Midbrain (tissue), 1 donor: Measurements from ENCODE around the gene UTF1.
"Not testable (repeated sequence)": the region's sequence is repeated elsewhere in the genome, so short reads cannot be mapped to it uniquely, and the experiment has no call there.

Source experiments
- DNase-seq: peaks from one replicate; lab custom pipeline; 2025; lab: John Stamatoyannopoulos, UW

Gene UTF1

DNA sequence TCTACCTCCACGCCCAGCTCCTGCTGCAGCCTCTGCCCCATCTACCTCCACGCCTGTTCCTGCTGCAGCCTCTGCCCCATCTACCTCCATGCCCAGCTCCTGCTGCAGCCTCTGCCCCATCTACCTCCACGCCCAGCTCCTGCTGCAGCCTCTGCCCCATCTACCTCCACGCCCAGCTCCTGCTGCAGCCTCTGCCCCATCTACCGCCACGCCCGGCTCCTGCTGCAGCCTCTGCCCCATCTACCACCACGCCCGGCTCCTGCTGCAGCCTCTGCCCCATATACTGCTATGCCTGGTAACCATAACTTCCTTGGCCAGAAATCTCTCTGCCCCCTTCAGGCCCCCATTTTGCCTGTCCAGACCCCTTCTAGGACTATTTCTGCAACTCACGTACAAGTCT is 35.0 kb downstream of the UTF1 start:
- not testable (repeated sequence) for DNase-seq

DNA sequence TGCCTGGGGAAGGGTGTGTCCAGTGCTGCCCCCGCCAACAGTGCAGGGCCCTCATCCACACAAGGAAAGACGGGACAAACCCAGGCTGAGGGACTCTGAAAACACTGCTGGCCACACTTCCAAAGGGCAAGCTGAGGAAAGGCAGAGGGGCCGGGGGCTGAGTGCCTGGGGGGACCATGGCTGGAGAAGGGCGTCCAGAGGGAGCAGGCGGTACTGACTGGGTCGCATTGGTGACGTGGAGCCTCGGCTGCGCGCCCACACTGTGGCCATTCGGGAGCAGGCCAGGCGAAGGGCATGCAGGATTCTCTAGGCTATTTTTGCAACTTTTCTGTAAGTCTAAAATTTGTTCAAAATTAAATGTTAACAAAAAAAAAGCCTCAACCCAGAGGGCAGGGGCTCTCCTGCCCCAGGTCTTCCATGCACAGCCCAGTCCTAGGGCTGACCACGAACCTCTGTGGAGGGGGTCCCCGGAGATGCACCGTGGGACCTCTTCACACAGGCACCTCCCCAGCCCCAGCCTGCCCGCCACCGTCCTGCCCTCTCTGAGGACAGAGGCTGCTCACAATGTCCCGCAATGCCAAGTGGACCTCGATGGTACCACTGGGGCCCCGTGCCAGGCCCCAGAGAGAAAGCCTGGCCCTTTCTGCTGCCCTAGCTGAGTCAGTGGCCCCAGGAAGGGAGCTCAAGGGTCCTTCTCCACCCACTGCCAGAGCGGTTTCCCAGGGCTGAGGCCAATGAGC is 36.2 kb downstream of the UTF1 start:
- DNase-seq = no peak

DNA sequence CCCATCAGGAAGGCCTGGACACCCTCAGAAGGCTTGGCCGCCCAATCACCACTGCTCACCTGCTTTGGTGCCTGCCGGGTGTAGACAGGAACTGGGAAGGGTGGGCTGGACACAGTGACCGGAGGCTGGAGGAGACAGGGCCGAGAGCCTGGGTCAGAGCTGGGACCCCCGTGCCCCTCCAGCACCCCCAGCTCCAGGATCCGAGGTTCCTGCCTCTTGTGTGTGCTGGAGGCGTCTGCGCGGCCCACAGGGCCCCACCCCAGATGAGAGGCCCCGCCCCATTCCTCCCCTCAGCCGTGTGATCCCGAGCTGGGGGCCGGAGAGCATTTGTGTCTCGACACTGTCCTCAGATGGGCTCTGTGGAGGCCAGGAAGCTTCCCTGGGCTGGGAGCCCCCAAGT is 37.3 kb downstream of the UTF1 start:
- DNase-seq = no peak

DNA sequence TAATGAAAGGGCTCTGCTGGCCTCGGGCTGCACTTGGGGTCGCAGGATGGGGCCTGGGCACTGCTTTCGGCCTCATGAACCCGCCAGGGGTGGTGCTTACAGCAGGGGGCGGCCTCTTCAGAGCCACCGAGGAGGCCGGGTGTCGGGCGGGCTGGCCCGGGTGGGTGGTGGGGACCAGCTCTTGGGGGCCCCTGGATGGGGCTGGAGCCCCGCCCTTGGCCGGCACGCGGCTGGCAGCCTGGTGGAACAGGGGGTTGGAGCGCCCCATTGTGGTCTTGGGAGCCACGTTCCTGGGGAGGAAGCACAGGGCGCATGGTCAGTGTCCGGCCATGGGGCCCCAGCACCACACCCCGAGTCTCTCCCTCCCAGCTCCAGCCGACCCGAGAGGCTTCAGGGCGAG is 37.8 kb downstream of the UTF1 start:
- DNase-seq = no peak

DNA sequence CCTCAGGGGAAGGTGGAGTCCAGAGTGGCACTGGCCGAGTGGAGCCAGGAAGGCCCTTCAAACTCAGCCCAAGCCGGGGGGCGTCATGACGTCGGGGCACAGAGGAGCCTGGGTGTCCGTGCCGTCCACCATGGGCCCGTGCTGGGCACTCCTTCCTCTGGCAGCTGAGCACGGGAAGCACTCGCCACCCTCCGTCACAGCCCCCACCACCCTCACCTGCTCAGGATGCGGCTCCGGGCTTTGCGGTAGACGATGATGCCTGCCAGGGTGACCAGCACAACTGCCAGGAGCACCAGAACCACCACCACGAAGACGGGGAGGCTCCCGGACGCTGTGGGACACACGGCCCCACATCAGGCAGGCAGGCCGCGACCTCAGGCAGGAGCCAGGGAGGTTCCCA is 38.5 kb downstream of the UTF1 start:
- DNase-seq = no peak

DNA sequence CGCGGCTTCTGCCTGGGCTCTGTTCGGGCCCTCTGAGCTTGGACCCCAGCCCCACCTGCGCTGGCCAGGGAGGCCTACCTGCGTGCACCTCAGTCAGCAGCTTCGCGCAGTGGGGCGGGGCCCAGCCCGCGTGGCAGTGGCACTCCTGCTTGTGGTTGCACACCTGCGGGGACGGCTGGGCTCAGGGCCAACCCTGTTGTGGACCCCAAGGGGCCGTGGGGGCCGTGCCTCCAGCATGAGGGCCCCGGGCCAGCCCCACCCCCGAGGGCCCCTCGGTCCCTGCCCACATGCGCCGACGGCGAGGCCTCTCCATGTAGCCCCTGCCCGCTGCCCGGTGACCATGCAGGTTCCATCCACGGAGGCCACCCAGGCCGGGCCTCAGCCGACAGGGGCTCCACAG is 39.4 kb downstream of the UTF1 start:
- DNase-seq = no peak

DNA sequence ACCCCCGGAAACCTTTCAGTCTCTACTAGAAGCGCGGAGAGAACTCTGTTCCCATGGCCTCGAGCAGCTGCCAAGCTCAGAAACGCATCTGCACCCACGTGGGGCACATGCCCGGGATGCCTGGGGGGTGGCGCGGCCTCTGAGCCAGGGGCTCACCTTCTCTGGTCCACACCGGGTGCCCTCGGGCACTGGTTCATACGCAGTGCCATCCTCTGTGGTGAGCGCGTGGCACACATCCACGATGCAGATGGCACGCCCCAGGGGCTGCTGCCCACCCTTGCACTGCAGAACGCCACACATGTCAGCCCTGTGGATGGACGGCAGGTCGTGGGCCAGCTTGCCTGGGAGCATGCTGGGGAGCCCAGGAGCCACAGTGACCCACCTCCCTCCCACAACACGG is 40.2 kb downstream of the UTF1 start:
- no peak for DNase-seq

DNA sequence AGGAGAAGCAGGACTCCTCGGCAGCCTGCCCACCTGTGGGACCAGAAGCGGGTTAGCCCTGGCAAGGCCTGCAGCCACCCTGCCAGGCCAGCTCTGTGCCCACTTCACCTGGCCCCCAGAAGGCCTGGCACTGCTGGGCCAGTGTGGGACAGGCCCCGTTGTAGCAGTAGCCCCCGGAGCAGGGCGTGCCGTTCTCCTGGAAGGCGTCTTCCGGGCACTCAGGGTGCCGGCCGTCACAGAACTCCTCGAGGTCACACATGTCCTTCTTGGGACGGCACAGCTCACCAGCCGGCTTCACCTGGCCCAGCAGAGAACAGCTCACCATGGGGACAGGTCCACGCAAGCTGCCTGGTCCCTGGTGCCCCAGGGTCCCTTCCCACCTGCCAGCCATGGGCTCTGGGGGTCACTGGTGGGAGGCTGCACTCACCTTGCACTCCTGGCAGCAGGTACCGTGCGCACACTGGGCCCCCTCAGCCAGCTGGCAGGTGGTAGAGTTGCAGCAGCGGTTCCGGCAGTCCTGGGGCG is 40.8 kb downstream of the UTF1 start:
- DNase-seq = no peak

DNA sequence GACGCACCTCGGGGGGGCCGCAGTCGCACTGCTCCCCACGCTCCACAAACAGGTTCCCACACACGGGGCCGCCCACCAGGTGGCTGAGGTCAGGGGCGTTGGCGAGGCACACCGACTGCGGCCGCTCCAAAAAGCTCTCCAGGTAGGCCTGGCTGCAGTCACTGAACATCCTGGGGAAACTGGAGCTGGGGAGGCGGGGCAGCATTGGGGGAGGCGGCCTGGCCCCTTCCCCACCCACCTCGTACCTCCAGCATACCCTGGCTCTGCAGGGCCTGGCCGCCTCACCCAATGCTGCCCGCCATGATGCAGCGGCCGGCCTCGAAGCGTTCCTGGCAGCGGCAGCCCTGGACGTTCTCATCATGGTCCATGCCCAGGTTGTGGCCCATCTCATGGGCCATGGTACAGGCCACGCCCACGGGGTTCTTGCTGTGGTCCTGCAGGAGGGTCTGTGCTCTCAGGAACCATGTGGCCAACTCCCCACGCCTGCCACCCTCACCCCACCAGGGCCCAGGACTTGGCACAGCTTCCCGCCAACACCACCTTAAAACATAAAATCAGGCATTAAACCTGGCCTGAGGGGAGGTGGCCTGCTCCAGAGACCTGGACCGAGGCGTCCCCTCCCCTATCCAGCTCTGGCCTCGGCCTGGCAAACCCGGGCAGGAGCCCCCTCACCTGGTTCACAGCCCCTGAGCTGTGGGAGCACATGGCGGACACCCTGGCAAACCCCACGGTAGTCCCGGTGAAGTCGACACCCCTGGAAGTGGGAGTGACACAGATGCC is 41.7 kb downstream of the UTF1 start:
- DNase-seq = no peak

DNA sequence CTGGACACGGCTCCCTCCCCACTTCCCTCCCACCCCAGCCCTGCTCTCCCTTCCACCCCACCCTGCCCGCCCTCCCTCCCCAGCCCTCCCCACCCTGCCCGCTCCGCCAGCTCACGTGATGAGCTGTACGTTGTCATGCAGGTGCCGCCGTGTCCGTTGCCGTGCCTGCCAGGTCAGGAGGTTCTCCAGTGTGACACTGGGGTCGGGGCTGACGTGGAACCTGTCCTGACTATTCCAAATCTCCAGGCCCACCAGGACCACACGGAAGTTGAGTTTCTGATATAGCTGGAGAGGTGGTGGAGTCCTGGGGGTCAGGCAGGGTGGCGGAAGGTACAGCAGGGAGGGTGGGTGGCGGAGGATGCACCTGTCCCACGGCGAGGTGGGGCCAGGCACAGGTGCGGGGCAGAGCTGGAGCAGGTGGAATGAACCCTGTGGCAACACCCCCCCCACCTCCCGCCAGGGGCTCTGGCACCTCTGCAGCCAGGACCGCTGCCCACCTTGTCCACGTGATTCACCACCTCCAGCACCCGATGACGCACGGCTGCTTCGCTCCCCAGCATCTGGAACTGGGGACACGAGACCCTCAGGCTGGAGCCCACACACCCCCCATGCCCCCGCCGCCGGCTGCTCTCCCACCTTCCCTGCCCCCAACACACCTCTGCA is 42.4 kb downstream of the UTF1 start:
- DNase-seq = no peak

DNA sequence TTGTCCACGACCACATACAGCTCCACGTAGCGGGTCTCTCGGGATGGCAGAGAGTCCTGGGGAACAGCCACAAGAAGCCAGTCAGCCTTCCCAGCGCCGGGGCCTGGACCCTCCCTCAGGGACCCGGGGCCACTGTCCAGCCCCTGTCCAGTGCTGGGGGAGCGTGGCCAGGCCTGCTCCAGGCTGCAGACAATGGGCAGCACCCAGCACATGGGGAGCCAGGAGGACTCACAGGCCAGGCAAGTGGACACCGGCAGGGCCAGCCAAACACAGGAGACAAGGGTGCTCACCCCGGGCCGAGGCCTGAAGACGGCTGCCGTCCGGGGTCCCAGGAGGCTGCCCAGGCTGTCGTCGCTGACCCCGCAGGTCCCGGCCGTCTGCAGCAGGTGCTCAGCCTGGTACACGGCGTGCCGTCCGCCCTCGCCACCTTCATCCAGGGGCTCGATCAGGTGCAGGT is 43.0 kb downstream of the UTF1 start:
- DNase-seq = no peak

DNA sequence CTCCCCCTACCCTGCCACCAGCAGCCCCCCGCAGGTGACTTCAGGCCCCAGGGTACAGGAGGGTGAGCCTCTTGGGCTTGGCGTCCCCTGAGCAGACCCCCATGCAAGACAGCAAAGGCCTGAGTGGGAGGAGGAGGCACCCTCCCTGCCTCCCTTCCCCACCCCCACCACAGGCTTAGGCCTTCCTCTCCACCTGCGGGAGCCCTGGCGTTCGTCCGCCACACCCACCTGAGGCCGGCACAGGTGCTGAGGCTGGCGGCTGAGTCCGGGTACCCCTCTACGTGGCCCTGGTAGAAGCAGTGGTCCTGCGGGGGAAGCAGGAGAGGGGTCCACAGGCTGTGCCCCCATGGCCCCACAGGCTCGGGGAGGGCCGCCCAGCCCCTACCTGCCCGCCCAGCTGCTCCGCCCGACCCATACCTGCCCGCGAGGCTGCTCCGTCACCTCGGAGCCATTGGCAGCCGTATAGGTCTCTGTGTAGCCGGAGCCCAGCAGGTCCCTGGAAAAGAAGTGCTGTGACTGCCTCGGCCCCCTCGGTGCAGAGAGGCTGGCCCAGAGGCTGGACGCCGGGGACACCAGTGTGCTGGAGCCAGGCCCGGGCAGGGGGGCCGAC is 43.6 kb downstream of the UTF1 start:
- DNase-seq = no peak

DNA sequence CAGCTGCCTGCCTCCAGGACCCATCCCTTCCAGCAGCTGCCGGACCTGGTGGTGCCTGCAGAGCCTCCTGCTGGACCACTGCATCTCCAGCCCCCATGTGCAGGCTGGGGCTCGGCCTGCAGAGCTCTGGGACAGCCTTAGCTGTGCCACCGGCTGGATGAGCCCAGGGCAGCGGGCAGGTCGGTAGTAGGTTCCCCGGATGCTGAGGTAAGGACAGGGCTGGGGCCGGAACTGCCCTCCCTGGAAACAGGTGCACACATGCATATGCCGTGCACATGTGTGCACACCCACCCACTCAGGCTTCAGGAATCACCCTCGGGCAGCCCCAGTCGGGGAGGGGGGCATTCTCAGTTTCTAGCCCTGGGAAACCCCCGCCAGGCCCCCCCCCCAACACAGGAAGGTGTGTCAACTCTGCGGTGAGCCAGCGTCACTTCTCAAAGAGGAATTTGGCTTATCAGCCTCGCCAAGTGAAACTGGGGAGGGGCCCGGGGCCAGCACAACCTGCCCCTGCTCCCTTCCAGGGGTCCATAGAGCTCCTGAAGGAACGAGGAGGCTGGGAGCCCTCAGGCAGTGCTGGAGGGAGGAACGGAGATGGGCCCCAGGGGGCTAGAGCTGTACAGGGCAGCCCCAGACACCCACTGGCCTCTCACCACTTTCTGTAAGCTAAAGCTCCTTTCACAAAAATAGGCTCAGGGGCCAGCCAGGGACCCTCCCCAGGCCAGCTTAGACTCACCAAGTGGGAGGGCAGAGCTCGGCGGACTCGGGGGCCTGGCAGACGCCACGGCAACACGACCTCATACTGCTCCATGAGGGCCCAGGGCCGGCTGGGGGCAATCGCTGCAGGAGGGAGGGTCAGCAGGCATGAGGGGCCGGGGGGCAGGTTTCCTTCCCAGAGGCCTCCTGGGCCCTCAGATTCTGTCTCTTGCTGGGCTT is 45.0 kb downstream of the UTF1 start:
- no peak for DNase-seq

DNA sequence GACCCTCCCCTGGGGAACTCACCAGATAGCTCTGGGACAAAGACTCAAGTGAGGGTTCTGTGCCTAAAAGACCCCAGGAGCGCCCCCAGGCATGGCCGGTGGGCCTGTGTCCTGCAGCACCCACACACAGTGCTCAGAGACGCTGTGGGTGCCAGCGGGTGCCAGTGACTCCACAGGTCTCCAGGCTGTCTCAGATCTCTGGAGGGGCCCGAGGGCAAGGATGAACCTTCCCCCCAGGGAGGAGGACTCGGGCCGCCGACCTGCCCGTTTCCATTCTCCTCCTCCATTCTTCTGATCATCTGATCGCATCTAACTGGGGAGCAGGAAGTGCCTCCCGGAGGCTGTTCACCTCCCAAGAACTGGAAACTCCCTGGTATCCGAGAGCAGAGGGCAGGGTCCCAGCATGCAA is 45.7 kb downstream of the UTF1 start:
- DNase-seq = no peak

DNA sequence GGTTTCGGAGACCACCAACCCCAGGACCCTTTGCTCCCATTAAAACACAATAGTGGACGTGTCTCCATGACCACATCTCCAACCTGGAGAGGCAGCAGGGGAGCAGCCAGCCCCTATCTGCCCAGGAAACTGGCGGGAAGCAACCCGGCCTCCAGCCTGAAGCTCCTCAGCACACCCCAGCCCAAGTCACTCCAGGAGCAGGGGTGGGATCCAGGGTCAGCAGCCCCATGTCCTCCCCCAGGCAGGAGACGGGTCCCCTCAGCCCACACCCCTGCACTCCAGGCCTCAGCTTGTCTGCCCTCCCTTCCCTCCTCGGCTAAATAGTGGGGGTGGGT is 46.0 kb downstream of the UTF1 start:
- DNase-seq = no peak

DNA sequence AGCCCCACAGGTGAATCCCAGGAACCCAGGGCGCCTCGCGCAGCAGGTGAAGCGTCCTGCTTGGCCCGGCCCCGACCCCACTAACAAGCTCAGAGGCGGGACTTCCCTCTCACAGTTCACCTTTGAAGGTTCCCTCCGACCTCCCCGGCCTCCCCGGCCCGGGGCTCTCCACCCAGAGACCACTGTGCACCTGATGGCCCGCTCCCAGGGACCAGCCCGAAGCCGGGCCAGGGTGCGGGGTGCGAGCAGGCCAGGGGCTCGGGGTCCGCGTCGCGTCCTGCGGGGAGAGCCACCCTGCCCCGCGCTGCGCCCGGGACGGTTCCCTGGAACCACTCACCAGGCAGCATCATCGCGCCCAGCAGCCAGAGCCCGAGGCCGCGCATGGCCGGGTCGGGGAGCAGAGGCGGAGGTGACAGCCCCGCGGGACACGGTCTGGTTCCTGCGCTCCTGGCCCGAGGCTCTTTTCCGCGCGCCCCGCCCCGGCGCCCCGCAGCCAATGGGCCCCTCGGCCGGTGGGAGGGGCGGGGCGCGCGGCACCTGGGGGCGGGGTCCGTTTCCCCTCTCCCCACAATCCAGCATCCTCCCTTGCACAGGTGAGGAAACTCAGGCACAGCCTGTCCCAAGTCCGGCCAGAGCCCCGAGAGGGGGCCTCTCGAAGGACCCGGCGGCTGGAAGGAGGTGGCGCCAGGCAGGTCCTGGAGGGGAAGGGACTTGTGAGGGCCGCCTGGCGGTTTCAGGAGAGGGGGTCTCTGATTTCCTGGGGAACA is 46.6 kb downstream of the UTF1 start, which contains the start of gene ADAM8:
TSS of gene ADAM8 (minus strand) at position 434 of the 767 bp plus-strand sequence. CDS start at position 383, 51 bp downstream.
- DNase-seq = no peak

DNA sequence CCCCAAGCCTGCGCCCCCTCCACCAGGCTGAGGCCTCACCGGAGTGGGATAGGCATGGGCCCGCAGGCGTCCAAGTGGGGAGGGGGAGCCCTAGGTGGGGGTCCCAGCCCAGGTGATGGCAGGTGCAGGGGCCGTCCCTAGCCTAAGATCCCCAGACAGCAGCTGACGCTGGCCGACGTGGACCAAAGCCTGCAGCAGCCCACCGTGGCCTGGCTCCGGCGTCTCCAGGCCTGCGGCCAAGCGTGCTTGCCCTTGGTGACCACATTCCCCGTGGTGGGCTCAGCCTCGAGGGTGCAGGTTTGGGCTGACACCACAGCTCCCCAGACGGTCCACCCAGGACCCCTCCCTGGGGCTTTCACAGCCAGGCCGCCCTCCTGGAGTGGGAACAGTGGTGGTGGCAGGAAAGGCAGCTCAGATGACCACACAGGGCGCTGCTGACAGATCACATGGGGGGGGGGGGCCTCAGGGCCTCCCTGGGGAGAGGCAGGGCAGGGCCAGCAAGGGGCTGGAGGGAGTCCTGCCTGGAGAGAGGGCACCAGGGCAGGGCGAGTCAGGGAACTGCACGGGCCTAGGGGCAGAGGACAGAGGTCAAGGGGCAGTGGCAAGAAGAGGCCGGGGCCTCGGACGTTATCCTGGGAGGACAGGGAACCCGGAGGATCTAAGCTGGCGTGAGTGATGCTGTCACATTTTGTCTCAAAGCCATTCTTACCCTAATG is 47.4 kb downstream of the UTF1 start:
- DNase-seq = no peak

DNA sequence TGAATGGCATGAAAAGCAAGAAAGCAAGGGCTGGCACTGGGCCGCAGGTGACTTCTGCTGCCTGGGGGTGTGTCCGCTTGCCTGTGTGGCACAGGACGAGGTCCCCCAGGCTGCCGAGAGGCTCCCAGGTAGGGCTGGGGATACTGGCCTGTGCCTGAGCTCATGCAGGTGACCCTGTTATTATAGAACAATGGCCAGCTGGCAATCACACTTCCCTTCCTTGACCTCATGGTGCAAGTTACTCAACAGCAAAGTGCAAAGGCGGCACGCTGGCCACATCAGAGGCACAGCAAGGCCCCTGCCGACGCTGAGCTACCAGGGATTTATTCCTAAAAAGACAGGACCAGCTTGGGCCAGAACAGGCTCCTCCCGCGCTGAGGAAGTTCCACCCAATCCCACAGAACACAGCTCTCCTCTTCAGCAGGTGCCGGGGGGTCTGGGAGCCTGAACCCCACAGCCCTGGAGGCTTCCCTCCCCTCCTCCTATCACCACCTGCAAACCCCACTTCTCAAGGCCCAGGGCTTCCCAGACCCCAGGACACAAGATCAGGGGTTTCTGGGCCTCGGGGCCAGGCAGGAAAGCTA is 48.1 kb downstream of the UTF1 start:
- DNase-seq = no peak

DNA sequence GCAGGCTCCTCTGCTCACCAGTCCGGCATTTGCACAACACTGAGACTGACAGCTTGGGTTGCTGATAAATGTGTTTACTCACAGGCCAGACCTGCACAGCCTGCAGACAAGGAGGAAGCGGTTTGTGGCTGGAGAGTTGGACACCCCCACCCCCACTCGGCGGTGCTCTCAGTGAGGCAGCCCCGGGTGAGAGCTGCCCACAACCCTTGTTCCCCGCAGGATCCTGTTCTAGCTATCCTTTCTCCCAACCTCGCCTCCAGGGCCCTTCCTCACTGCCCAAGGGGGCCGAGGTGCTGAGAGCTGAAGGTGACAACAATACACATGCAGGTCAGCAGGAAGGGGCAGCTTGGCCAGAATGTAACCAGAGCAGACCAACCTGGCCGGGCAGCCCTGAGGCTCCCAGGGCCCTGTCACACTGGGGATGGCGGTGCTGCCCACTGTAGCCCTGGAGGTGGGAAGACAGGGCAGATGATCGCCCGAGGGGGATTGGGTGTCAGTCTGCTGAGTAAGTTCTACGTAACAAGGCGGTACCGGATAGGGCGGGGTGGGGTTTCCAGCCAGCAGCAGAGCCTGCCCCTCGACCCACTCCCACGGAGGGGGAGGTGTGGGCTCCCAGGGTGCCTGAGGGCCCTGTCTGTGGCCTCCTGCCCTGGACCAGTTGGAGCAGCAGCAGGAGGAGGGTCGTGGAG is 48.7 kb downstream of the UTF1 start:
- peak; percentile 1 for DNase-seq
